C1 segment of cervical spinal cord (tissue), 14 donors: ENCODE data around the gene MRO.
"Not testable (repeated sequence)": the region's sequence is repeated elsewhere in the genome, so short reads cannot be mapped to it uniquely, and the experiment has no call there.

ENCODE experiments used
- DNase-seq, 14 donors: peaks; one replicate each; lab custom pipeline; 2025; lab: John Stamatoyannopoulos, UW

The MRO gene

DNA sequence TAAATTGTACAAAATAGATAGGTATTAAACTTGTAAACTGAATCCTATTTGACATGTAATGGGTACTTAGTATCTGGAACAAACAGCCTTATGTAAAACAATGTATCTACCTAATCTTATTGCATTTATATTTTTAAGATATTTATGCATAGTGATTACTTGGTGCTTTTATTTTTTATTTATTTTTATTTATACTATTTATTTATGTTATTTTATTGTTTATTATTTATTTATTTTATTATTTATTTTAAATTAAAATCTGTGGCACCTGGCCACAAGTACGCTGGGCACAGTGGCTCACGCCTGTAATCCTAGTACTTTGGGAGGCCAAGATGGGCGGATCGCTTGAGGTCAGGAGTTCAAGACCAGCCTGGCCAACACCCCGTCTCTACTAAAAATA is 26.9 kb downstream of the MRO start:
- no peak for DNase-seq

GRCh38 chr18:50791599-50792438 is 28.0 kb downstream of the MRO start:
- DNase-seq = no peak

DNA sequence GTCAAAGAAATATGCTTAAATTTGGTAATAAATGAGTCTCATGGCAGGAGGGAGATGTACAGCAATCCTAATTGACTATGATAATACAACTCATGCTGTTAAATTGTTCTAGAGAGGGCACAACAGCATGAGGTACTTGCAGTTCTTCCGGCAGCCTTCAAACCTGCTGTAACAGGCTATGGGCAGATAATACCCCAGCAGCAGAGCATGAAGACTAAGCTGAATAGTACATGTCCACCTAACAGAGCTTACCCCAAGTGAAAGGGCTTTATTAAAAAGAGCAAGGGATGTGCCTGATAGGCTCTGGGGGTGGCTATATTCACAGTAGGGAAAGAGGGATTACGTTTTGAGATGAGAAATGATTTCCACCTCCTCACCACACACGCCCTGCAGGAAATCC is 28.9 kb downstream of the MRO start:
- DNase-seq = no peak

DNA sequence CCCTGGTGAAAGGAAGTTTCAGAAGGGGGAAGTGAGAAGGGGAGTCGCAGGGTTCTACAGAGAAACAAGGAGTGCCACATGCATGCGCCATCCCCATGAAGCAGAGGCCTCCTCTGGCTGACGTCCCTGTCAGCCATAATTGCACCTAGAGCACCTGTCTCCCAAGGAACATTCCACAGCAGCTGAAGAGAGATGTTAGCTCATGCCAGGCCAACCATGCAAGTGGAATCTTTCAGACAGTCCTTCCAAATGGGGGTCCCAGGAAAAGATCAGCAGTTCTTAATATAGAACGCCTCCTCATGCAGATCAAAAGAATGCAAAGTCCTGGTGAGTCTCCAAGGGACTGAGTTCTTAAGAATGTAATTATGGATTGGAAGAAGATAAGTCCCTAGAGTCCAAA is 29.6 kb downstream of the MRO start:
- no peak for DNase-seq

DNA sequence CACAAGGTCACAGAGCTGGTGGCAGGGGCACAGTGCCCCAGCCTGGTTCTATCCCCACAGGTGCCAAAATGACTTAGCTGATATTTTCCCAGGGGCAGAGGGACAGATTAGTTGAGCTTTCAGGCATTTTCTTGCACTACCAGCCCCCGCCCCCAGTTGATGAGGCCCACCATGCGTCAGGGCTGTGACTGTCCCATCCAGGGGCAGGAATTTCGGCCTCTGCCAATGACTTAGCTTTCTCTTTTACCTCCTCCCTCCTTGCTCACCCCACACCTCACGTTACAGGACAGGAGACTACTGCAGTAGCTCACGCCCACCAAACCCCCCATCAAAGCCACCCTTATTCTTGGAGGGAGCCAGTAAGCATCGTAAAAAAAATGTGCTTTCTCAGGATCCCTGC is 31.5 kb downstream of the MRO start:
- no peak for DNase-seq

DNA sequence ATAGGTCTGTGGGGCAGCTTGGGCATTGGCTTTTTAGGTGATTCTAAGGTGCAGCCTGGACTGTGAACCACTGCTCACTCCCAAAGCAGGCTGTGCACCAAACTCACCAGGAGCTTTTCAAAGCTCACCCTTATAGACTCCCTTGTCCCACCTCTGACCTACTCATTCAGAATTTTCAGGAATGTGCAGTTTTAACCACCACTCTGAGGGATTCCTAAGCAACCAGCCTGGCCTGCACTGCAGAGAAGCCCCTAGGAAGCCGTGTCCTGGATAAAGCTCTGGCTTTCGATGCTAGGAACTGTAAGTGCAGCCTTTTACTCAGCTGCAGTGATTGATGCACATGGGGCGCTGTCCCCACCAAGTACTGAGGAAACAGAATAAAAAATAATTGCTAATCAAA is 33.0 kb downstream of the MRO start:
- DNase-seq = no peak

- no peak for DNase-seq
These were observed 36.3 kb downstream of the MRO start for GRCh38 chr18:50783553-50783952.

DNA sequence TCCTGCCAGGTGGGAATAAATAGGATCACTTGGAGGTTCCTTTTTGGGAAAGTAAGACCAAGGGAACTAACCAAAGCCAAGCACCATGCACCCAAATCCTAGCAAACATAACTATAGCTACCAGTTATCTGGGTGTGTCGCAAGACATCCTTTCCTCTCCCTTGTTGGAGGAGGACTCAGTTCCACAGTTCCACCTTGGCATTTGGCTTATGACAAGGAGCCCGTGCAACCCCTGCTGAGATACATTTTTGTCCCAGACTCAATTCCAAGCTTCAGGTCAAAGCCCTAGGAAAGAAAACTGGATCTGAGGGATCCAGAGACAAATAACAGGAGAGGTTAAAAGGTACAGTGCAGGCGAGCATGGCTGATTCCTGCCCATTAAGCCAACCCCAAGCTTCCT is 40.8 kb downstream of the MRO start:
- DNase-seq = not testable (repeated sequence)

DNA sequence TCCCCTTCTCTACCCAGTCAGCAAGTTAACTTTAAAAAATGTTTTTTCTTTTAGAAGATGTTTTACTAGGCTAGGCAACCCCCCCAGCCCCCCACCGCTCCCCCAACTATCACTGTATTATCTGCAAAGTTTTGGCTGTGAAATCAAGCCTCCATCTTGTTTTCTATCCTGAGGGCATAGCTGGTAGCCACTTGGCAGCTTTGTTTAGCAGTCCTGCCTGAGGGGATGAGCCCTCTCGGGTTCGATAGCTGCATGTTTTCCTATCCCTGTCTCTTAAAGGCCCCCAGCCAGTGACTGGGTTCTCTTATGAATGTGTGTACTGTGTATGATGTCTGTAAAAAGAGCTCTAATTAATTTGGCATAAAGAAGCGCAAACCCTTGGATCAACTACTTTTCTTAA is 43.4 kb downstream of the MRO start:
- DNase-seq = no peak

DNA sequence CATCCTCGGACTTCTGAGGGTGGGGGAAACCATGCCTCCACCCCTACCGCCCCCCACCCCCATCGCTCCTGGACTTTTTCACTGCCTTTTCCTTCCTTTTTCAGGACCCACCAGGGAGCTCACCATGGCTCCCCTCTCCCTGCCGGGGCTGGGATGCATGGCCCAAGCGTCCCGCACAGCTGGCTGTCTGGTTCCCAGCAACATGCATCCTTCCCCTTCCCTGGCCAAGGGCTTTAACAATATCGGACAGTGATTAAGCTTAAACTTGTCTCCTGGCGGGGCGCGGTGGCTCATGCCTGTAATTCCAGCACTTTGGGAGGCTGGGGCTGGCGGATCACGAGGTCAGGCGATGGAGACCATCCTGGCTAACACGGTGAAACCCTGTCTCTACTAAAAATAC is 44.1 kb downstream of the MRO start:
- DNase-seq = no peak

DNA sequence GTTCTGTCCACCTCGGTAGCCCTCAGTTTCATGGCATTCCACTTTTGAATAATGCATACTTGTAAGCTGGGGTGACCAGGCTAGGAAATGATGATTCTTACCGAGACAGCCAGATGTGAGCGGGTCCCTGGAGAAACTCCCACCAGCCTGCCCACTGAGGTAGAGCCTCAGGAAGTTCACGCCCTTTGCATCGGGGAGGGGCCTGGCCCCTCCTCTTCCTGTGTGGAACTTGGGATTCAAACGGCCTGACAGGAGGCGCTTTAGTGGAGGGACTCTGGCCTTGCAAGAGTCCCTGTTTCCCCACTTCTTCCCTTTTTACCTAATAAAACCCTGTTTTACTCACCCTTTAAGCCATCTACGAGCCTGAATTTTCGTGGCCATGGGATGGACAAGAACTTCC is 44.6 kb downstream of the MRO start:
- no peak for DNase-seq

GRCh38 chr18:50769463-50769862 is 50.4 kb downstream of the MRO start:
- no peak for DNase-seq

DNA sequence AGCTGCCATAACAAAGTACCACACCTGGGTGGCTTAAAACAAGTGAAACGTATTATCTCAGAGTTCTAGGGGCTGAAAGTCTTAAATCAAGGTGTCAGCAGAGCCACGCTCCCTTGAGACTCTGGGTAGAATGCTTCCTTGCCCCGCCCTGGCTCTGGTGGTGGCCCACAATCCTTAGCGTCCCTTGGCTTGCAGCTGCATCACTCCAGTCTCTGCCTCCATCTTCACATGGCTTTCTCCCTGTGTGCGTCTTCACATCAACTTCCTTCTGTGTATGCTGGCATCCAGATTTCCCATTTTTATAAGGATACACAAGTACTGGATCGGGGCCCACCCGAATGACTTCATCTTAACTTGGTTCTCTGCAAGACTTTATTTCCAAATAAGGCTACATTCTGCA is 62.5 kb downstream of the MRO start:
- no peak for DNase-seq

- DNase-seq = no peak
These were observed 65.5 kb downstream of the MRO start for GRCh38 chr18:50754297-50754696.

DNA sequence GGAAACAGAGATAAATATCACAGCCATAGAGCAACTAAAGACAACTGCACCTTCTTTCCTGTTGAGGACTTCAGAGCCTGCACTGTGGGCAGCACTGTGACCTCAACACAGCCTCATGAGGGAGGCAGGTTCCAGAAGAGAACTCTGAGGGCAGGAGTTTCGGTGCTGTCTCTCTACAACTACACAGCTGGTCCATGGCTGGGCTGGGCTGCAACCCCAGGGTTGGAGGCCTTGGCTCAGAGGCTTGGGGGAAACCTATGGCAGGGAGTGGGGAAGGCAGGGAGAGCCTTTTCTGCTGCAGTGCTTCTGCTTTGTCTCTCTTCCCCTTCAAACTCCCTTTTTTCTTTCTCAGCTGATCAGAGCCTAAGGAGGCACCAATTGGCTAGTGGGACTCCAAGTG is 66.5 kb downstream of the MRO start:
- no peak for DNase-seq

GRCh38 chr18:50751947-50752346 is 67.9 kb downstream of the MRO start:
- no peak for DNase-seq

DNA sequence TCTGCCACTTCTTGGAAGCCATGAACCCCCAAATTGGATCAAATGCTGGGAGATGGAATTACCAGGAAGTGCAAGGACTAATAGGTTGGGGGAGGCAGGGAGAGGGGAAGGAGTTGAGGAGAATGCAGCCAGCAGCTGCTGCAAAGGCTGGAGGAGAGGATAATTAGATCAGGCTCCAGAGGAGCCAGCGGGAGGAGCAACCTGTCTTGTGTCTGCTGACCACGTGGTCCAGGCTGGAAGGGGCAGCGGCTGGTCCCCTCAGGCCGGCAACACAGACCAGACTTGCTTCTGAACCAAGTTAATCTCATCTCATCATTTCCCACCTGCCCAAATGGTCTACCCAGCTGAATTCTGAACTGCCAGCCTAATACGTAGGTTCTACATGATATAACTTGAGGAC is 68.3 kb downstream of the MRO start:
- no peak for DNase-seq

DNA sequence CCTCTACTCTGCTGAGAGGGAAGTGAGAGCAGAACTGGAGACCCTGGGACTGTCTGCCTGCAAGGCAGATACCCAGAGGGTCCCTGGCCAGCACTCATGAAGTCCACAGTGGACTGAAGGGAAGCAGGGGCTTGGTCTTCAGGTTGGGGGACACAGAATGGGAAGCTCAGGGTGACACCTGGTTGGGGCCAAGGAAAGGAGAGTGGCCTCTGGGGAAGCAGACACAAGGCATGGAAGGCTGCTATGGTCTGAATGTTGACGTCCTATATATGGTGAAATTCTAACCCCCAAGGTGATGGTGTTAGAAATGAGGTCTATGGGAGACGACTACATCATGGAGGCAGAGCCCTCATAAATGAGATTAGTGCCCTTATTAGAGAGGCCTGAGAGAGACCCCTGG is 69.3 kb downstream of the MRO start:
- DNase-seq = no peak

GRCh38 chr18:50749945-50750344 is 69.9 kb downstream of the MRO start:
- no peak for DNase-seq

- DNase-seq = no peak
These were observed 70.4 kb downstream of the MRO start for GRCh38 chr18:50749421-50749820.

DNA sequence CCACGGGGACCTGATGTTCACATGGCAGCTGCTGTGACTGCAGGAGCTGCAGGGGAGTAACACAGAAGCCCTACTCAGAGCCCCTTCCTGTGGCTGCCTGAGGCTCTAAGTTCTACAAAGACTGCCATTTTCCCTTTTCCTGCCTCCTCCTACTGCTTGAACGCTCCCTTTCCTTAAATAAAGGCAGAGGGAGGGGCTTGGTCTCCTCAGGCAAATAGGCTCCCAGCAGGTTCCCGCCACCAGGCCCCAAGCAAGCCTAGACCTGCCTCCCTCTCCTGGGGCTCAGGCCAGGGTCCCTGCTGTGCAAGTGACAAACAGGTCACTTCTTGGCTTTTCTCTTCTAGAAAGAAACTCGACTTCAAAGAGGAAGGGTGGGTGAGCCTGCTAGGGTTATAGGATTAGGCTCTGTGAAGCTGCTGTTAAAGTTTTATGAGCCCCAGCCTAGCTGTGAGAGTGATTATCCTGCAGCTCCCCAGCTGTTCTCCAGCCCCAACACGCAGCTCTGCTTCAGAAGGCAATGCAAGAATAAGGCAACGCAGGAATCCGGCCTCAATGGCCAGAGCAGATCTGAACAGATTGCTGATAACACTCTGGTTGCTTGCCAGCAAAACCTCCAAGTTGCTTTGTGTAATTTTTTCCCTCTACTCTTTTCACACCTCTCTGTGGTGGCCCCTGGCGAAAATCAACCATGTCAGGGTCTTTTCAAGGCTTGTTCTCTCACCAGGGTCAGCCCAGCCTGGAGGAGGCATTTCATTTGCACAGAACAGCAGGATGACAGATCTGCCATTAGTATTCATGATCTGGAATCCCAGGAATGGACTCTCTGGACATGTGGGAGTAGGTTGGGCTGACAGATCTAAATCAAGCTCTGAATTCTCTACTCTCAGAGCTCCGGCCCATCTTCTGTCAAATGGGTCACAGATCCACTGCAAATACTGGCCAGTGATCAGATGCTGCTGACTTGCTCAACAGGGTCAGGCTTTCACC is 71.3 kb downstream of the MRO start:
- DNase-seq = no peak

GRCh38 chr18:50747849-50748242 is 72.0 kb downstream of the MRO start:
- DNase-seq = no peak

GRCh38 chr18:50745945-50746344 is 73.9 kb downstream of the MRO start:
- no peak for DNase-seq
